Caco-2 (cell line): ENCODE results near the gene ITGB2. TPM values are rescaled to one million over a fixed set of nuclear protein-coding genes. Genes with fewer than 3 reads are reported as not detected.

Source experiments
- BruUV-seq: library from RNA; stranded (reverse); fragments of 400-500 nt; replicated peaks from 2 replicates; lab custom pipeline; 2021; lab: Mats Ljungman, UMichigan
- CTCF ChIA-PET: fragments of 300-600 bp; sonication (Branson Sonifier 250); formaldehyde crosslinking; loops from one replicate; lab custom pipeline; 2022; ENCODE audit warnings: antibody characterized with exemption; lab: Charles Lee
- POLR2A ChIA-PET: fragments of 300-600 bp; sonication (Branson Sonifier 250); formaldehyde crosslinking; loops from one replicate; lab custom pipeline; 2022; ENCODE audit warnings: antibody characterized with exemption; lab: Charles Lee
- DNase-seq, 2 experiments: peaks; one replicate each; pipeline versions ENCODE4 v3.0.0 to v3.0.0-alpha.2; 2020 to 2022
- H3K27me3 ChIP-seq: replicated peaks from 2 replicates; pipeline ENCODE4 v1.6.0; 2011; ENCODE audit warnings: low read length; ENCODE audit not compliant: control insufficient read depth, insufficient read depth
- H3K36me3 ChIP-seq: 2 replicates; pipeline ENCODE4 v1.5.1; 2011; ENCODE audit warnings: low read length; ENCODE audit not compliant: control insufficient read depth, insufficient read depth
- H3K4me1 ChIP-seq: fragments of 250-450 bp; sonication (Bioruptor Pico); 2 replicates; pipeline ENCODE4 v1.5.1; 2020; ENCODE audit warnings: mild to moderate bottlenecking
- H3K4me3 ChIP-seq: 2 replicates; pipeline ENCODE4 v1.5.1; 2011; ENCODE audit warnings: low read depth, mild to moderate bottlenecking, control low read depth, low read length
- H3K9me3 ChIP-seq: fragments of 250-450 bp; sonication (Bioruptor Pico); 2 replicates; pipeline ENCODE4 v1.5.1; 2020; ENCODE audit warnings: mild to moderate bottlenecking, moderate library complexity
- H3K27ac Mint-ChIP-seq: one replicate; pipeline ENCODE4 v1.8.0; 2022; ENCODE audit warnings: mixed read lengths; ENCODE audit not compliant: unreplicated experiment
- H3K27me3 Mint-ChIP-seq: one replicate; pipeline ENCODE4 v1.8.0; 2022; ENCODE audit warnings: mixed read lengths; ENCODE audit not compliant: insufficient read depth, unreplicated experiment
- H3K36me3 Mint-ChIP-seq: one replicate; pipeline ENCODE4 v1.8.0; 2022; ENCODE audit warnings: mild to moderate bottlenecking, mixed read lengths; ENCODE audit not compliant: insufficient read depth, unreplicated experiment
- H3K4me1 Mint-ChIP-seq: one replicate; pipeline ENCODE4 v1.8.0; 2022; ENCODE audit warnings: low read depth, mixed read lengths; ENCODE audit not compliant: unreplicated experiment
- H3K4me3 Mint-ChIP-seq: one replicate; pipeline ENCODE4 v1.8.0; 2022; ENCODE audit warnings: mild to moderate bottlenecking, moderate library complexity, mixed read lengths; ENCODE audit not compliant: unreplicated experiment
- H3K9me3 Mint-ChIP-seq: one replicate; pipeline ENCODE4 v1.8.0; 2022; ENCODE audit warnings: mixed read lengths; ENCODE audit not compliant: unreplicated experiment
- intact Hi-C: fragments of 100-400 bp; cut with micrococcal nuclease; formaldehyde crosslinking; loops from one replicate; pipeline ENCODE4 v1.10.0; 2022; ENCODE audit not compliant: unreplicated experiment
- total RNA-seq: library from RNA; stranded (reverse); gene quantifications from 2 replicates; pipeline ENCODE4 v1.2.3, GENCODE V29; 2022
- TF ChIP-seq, protein P1 (sequence below), 2 experiments: fragments of 200-600 bp in 1 of 2; IDR thresholded peaks; 1 replicate in 1 of 2; 2 replicates in 1 of 2; pipeline versions ENCODE4 v1.5.1 to v1.8.0; 2011 to 2022; ENCODE audit warnings: antibody characterized with exemption in 1 of 2, control low read depth in 1 of 2, inconsistent platforms in 1 of 2, low read depth in 1 of 2, low read length in 1 of 2, mild to moderate bottlenecking in 1 of 2, moderate library complexity in 1 of 2; ENCODE audit not compliant: insufficient read depth in 1 of 2, severe bottlenecking in 1 of 2, unreplicated experiment in 1 of 2

The ITGB2 gene
- total RNA-seq, 1 experiment from 2014 or later = 0.48 TPM

DNA sequence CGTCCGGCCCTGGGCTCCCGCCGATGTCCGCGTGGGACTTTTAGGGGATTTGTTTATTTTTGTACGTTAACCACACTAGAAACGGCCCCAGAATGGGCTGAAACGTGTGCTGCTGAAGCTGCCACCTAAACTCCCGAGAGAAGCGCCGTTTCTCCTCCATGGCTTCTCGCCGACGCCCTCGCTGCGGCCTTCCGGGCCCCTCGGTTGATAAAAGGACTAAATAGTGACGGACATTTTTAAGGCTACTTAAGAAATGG lies 46.5 kb downstream of the ITGB2 start:
- DNase-seq = no peak
- CTCF ChIA-PET = interaction anchor here (0.6 to 3.0 kb wide), 5 partner anchors 53 to 81 kb away, joined by 3 to 16 read pairs (median 4); partner anchors contain the start of gene UBE2G2
- H3K36me3 ChIP-seq = no peaks in the 10 kb centered on the region
- intact Hi-C loops = loop anchor here (5.0 to 10.0 kb wide), 3 partner anchors 37 to 539 kb away; partner anchors contain the start of genes CFAP410 and SUMO3
- TSS peak; percentile 60 for BruUV-seq
- peak overlapping the region; percentile 95 for H3K4me3 Mint-ChIP-seq
- peaks cover 41% of the 10 kb centered on the region for H3K4me1 ChIP-seq
- no peaks in the 10 kb centered on the region for H3K9me3 ChIP-seq
- TF ChIP-seq, protein P1, sequence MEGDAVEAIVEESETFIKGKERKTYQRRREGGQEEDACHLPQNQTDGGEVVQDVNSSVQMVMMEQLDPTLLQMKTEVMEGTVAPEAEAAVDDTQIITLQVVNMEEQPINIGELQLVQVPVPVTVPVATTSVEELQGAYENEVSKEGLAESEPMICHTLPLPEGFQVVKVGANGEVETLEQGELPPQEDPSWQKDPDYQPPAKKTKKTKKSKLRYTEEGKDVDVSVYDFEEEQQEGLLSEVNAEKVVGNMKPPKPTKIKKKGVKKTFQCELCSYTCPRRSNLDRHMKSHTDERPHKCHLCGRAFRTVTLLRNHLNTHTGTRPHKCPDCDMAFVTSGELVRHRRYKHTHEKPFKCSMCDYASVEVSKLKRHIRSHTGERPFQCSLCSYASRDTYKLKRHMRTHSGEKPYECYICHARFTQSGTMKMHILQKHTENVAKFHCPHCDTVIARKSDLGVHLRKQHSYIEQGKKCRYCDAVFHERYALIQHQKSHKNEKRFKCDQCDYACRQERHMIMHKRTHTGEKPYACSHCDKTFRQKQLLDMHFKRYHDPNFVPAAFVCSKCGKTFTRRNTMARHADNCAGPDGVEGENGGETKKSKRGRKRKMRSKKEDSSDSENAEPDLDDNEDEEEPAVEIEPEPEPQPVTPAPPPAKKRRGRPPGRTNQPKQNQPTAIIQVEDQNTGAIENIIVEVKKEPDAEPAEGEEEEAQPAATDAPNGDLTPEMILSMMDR (IDR thresholded peaks at IDR 0.05; ENCODE audit: insufficient read depth in 1 of 2, low read depth in 1 of 2, low read length in 1 of 2, severe bottlenecking in 1 of 2, unreplicated experiment in 1 of 2) = no peak
- peaks cover 49% of the 10 kb centered on the region for H3K36me3 Mint-ChIP-seq
- POLR2A ChIA-PET = interaction anchor here (0.6 to 1.8 kb wide), 5 partner anchors 57 to 139 kb away, joined by 4 to 24 read pairs (median 8); partner anchors contain the start of gene UBE2G2
- no peaks in the 10 kb centered on the region for H3K27me3 Mint-ChIP-seq
- H3K4me1 Mint-ChIP-seq = peaks cover 22% of the 10 kb centered on the region
- H3K27ac Mint-ChIP-seq = peak overlapping the region; percentile 73
- no peaks in the 10 kb centered on the region for H3K9me3 Mint-ChIP-seq
- H3K4me3 ChIP-seq = peak overlapping the region; percentile 74
- no peaks in the 10 kb centered on the region for H3K27me3 ChIP-seq

DNA sequence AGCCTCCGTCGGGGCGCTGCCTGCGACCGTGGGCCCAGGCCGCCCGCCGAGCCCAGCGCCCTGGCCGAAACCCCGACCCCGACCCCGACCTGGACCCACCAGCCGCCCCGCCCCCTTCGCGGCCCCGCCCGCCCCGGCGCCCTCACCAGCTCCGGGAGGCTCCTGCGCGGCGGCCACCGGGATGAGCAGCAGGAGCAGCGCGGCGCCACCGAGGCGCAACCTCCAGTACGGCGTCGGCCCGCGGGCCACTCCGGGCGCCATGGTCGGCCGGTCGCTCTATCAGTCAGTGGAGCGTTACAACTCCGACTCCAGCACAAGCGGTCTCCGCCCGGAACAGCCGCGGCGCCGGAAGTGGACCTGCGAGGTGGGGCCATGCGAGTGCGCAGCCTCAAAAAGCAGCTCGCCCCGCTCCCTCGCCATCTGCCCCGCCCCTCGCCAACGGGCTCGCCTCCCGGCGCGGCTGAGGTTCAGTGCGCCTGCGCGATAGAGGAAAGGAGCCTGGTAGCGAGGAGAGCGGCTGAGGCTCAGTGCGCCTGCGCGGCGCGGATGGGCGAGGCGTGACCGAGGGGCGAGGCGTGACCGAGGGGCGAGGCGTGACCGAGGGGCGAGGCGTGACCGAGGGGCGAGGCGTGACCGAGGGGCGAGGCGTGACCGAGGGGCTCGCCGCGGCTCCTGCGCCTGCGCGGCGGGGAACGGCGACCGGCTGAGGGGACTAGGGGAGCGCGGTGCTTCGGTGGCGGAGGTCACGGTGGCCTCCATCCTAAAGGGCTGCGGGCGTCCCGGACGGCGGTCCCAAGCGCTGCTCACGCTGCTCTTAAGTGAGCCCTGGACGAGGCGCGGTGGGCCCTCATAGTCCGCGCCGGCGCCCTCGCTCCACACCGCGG lies 47.1 kb downstream of the ITGB2 start, which contains the start of gene PTTG1IP:
Gene PTTG1IP, minus strand, starts transcription at position 335 of the 884 bp plus-strand sequence. Its CDS starts 74 bp downstream, at position 261.
- ChIA-PET POLR2A (interaction anchor here (0.6 to 1.8 kb wide), 5 partner anchors 56 to 140 kb away, joined by 4 to 24 read pairs (median 8); partner anchors contain the start of gene UBE2G2), CTCF (interaction anchor here (0.6 to 3.0 kb wide), 5 partner anchors 53 to 80 kb away, joined by 3 to 16 read pairs (median 4); partner anchors contain the start of gene UBE2G2)
- H3K4me1 ChIP-seq = peaks cover 43% of the 10 kb centered on the region
- Mint-ChIP-seq H3K27ac (peak within 1 kb of the TSS; percentile 89), H3K9me3 (no peaks in the 10 kb centered on the region), H3K4me1 (peaks cover 28% of the 10 kb centered on the region), H3K36me3 (peaks cover 53% of the 10 kb centered on the region), H3K27me3 (no peaks in the 10 kb centered on the region), H3K4me3 (peak within 1 kb of the TSS; percentile 95)
- intact Hi-C loops = loop anchor here (5.0 to 10.0 kb wide), 3 partner anchors 36 to 539 kb away; partner anchors contain the start of genes CFAP410 and SUMO3
- H3K36me3 ChIP-seq = no peaks in the 10 kb centered on the region
- no TSS peak for BruUV-seq
- TF ChIP-seq, protein P1 (IDR thresholded peaks at IDR 0.05; ENCODE audit: insufficient read depth in 1 of 2, low read depth in 1 of 2, low read length in 1 of 2, severe bottlenecking in 1 of 2, unreplicated experiment in 1 of 2) = no peak
- H3K27me3 ChIP-seq = no peaks in the 10 kb centered on the region
- DNase-seq = peak; percentile 98 to 99
- H3K4me3 ChIP-seq = peak within 1 kb of the TSS; percentile 95
- no peaks in the 10 kb centered on the region for H3K9me3 ChIP-seq
